ENCODE measurements around the gene CHD6.
A peak's percentile ranks its signal among the peaks of the same experiment; 100 is the strongest.

Gene CHD6

DNA sequence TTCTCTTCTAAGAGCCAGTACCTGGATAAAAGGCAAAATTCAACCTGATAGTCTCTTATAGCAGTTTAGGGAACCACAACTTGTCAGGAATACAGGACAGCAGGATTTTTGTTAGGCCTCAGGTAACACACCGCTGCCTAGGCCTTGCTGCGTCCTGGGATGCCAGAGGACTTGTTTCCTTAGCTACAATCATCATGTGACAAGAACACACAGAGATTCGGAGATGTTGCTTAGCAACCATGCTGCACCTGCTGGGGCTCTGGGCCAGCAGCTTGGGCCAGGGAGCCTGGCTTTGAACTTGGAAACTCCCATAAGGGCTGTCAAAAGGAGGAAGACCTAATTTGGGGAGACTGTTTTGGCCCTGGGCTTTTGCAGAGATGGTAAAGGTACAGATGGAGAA lies 36.1 kb upstream of the CHD6 start:
- H3K4me3 ChIP-seq (ENCODE audit: low read length), result no peak overlapping the region
- DNase-seq (ENCODE audit: low read depth), result no peak
- TF ChIP-seq, protein P1, sequence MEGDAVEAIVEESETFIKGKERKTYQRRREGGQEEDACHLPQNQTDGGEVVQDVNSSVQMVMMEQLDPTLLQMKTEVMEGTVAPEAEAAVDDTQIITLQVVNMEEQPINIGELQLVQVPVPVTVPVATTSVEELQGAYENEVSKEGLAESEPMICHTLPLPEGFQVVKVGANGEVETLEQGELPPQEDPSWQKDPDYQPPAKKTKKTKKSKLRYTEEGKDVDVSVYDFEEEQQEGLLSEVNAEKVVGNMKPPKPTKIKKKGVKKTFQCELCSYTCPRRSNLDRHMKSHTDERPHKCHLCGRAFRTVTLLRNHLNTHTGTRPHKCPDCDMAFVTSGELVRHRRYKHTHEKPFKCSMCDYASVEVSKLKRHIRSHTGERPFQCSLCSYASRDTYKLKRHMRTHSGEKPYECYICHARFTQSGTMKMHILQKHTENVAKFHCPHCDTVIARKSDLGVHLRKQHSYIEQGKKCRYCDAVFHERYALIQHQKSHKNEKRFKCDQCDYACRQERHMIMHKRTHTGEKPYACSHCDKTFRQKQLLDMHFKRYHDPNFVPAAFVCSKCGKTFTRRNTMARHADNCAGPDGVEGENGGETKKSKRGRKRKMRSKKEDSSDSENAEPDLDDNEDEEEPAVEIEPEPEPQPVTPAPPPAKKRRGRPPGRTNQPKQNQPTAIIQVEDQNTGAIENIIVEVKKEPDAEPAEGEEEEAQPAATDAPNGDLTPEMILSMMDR (conservative IDR thresholded peaks at IDR 0.05; ENCODE audit: low read length), result no peak

DNA sequence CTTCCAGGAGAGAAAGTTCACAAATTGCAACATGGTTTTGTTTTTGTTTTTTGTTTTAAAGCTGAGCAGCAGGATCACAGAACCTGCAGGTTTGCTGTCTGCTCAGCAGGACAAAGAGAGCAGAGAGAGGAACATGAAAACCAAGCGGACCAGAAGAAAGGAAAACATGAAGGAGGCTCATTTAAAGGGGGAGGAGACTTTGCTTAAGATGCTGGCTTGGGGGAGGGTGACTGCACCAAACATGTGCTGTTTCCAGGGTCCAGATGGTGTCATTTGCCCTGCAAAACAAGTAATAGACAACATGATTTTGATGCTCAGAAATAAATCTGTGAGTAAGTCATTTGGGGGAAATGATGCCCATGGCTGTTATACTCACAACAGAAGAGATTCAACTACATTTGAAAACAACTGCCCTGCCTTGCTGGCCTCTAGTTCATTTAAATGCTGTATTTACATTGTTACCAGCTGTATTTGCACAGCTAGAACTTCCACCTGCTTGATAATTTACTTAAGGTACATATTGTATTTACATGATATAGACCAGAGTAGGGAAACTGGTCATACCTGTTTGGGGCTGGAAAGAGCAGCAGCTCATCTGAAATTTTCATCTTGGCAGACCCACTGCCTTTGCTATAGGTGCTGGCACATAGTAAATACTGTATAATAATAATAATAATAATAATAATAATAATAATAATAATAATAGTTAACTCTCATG lies 32.2 kb upstream of the CHD6 start:
- no peak overlapping the region for H3K4me3 ChIP-seq (ENCODE audit: low read length)
- TF ChIP-seq, protein P1 (conservative IDR thresholded peaks at IDR 0.05; ENCODE audit: low read length), result no peak
- no peak for DNase-seq (ENCODE audit: low read depth)

DNA sequence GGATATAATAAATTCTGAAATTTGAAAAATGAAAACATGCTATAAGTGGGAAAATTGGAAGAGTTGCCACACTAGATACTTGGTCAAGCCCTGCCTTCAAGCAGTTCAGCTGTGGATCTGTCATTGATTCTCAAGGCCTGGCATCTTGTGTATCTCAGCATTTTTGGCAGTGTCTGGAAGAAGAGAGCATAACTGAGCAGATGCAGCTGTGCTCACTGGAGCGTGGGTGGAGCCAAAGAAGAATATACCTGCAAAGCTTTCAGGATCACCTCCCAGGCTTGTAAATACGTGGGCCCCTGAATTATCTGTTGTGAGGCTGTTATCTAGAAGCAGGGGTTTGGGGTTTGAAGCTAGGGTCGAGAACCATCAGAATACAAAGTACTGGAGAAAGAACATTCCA lies 31.3 kb upstream of the CHD6 start:
- H3K4me3 ChIP-seq (ENCODE audit: low read length), result no peak overlapping the region
- DNase-seq (ENCODE audit: low read depth), result no peak
- TF ChIP-seq, protein P1 (conservative IDR thresholded peaks at IDR 0.05; ENCODE audit: low read length), result no peak

DNA sequence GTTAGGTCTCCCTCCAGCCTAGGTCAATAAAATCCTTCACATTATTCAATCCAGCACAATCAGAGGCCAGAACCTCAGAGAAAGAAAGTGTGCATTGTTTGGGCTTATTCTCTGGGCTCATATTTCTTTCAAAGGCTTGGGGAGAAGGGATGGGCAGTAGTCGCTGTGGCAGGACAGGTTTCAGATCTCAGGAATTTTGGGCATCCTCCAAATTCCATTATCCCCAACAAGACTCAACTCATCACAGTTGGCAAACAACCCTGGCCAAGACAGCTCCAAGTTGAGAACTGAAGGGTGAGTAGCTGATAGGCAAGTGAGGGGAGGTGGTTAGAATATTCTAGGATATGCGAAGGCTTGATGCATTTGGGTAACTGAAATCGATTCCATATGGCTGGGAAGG lies 27.2 kb upstream of the CHD6 start:
- TF ChIP-seq, protein P1 (conservative IDR thresholded peaks at IDR 0.05; ENCODE audit: low read length), result no peak
- DNase-seq (ENCODE audit: low read depth), result peak; percentile 5
- H3K4me3 ChIP-seq (ENCODE audit: low read length), result no peak overlapping the region

DNA sequence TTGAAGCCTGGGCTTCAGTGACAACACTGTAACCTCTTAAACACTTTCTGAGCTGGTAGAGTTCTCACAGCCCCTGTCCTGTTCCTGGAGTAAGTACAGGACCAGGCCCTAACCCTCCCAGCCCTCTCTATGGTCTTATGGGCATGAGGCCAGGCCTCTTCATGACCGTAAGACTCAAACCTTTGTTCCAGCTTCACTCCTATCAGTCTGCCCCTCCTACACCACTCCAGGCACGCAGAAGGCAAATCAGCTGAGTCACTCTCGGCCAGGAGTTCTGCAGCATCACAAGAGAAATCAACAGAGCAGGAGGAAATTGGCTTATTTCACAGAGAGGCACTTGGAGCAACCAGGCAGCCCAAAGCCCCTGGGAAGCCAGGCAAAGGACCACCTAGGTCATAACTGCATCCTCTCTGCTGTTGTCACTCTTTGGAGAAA lies 25.3 kb upstream of the CHD6 start:
- peak; percentile 34 for DNase-seq (ENCODE audit: low read depth)
- TF ChIP-seq, protein P1 (conservative IDR thresholded peaks at IDR 0.05; ENCODE audit: low read length), result no peak
- H3K4me3 ChIP-seq (ENCODE audit: low read length), result no peak overlapping the region

DNA sequence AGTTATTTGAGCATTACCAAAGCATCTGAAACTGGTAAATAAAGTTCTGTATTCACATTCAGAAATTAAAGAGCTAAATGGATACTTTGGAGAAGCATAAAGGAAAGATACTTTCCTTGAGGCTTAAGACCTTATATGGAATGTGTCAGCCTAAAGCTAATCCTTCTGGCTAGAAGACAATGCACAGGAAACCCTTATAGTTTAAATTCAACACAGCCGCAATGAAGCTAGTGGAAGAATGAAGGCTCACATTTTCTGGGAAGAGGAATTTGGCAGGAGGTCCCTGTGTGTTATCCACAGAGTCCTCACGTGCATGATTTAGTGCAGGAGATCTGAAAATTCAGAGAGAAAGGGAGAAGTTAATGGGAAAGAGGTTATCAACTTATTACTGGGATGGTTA lies 21.5 kb upstream of the CHD6 start:
- no peak for DNase-seq (ENCODE audit: low read depth)
- H3K4me3 ChIP-seq (ENCODE audit: low read length), result no peak overlapping the region
- TF ChIP-seq, protein P1 (conservative IDR thresholded peaks at IDR 0.05; ENCODE audit: low read length), result no peak

DNA sequence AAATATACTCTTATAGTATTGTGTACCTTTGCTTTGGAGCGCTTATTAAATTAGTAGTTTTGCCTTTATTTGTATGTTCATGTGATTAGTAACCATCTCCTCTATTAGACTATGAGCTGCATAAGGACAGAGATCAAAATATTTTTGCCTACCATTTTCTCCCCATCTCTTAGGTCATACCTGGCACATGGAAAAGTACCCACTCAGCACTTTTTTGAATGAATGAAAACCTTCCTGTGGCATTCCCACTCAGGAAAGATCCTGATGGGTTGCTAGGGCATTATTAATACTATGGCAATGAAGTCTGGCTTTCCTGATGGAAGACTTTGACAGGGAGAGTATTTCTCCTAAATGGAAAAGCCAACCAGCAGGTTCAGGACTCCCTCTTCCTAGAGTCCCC lies 20.3 kb upstream of the CHD6 start:
- H3K4me3 ChIP-seq (ENCODE audit: low read length), result no peak overlapping the region
- TF ChIP-seq, protein P1 (conservative IDR thresholded peaks at IDR 0.05; ENCODE audit: low read length), result no peak
- DNase-seq (ENCODE audit: low read depth), result no peak

All from AG10803 (cell line).